GM21737 (cell line): ENCODE results near the gene NHS.
A peak's percentile ranks its signal among the peaks of the same experiment; 100 is the strongest.

Experiments
- ATAC-seq: cut with Tn5 transposase; IDR thresholded peaks from one replicate; pipeline ENCODE4 v1.9.1; 2021; ENCODE audit warnings: mild to moderate bottlenecking, moderate library complexity; ENCODE audit not compliant: unreplicated experiment

NHS gene

DNA sequence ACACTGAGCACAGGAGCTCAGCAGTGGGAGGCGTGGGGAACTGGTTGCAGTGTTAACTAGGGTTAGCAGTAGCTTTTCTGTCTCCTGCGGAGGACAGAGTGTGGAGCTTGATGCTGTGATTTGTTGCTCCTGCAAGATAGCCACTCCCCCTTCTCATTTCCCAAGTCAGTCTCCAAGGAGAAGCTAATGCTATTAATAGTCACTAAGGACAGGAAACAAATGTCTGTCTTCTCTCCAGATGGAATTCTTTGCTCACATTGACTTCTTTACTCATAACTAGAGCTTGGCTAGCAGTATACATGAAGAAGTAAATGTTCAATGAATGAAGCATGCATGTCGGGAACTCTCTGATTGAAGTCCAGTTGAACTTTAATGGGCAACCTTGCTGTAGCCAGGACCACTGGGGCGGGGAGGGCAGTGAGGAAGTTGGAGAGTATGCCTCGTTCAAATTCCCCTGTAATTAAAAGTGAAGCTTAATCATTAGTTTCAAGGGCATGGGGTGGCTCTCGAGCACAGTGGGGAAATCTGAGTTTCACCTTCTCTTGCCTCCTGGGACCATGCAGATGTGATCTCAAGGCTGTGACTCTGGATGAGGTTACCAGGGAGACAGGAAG lies 205.6 kb downstream of the NHS start:
- ATAC-seq: no peak

- ATAC-seq: no peak
Measured at GRCh38 chrX:17581641-17582040, 206.6 kb downstream of the NHS start.

DNA sequence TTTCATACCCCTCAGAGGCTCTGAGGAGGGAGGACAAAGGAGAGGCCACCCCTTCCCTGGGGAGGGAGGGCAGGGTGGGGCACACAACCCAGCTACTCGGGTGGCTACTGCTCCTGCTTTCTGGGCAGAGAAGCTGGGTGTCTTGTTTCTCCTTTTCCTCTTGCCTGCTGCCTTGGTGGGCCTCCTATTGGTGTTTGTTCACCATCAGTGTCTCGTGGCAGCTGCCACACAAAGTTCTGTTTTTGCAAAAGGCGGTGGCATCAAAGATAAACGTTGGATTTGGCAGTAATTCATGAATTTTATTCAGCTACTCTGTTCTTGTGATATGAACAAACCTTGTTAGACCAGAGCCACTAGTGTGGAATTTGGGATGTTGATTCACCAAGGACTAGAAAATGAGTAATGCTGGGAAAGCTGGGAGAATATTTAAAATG lies 209.3 kb downstream of the NHS start:
- no peak for ATAC-seq

DNA sequence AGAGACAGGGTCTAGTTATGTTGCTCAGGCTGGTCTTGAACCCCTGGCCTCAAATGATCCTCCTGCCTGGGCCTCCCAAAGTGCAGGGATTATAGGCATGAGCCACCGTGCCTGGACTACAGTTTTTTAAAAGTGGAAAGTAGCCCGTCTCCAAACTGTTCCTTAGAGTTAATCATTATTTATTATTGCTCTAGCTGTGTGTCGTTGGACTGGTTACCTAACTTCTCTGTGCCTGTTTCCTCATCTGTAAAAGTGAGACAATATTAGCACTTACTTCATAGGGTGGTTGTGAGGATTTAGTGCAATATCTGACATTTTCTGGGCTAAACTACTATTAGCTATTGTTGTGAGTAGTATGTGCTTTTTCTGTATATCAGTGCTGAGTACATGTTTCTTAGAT lies 210.0 kb downstream of the NHS start:
- ATAC-seq: no peak

DNA sequence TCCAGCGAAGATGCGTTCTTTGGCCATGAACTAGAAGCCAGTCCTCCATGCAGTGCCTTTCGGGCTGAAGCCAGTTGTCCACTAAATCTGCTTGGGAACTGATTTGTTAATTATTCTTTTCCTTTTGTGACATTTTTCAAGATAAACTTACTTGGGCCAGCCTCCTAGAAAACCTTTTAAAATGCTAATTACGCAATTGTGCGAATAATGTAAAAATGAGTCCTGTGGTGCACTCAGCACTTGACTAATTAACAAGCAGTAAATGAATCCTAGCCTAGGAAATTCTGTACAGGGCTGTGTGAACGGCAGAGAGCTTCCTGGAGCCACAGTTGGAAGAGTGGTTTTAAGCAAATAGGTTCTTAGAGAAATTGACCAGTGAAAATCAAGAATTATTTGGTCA lies 212.4 kb downstream of the NHS start:
- no peak for ATAC-seq

DNA sequence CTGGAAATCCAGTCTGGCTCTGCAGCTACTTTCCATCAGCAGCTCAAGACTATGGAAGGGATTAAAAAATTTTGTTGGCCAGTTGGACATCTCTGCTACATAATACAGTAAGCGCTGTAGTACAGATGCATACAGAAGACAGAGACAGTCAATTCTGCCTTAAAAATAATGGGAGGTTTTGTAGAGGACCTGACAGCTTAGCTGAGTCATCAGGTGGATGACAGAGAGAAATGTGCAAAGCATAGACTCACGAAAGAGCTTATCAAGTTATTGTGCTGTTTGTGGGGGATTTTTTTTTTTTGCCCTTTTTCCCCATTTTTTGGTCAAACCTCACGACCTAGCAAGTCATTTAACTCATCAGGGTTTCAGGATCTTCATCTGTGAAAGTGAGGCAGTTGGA lies 213.3 kb downstream of the NHS start:
- ATAC-seq: no peak

- no peak for ATAC-seq
Measured at GRCh38 chrX:17590892-17591740, 216.1 kb downstream of the NHS start.

DNA sequence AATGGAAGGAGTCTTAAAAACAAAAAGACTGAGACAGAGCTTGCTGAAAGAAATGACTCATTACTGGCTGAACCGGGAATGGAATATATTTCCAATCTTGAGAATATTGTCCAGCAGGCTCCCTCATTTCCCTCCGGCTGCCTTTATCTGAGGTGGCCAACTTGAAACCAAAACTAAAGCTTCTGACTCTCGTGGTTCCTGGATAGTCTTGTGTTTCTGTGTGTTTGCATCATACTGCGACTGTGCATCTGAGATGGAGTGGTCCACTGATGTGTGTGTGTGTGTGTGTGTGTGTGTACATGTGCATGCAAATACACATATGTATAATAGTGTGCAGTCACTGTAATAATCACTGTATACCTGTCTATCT lies 216.7 kb downstream of the NHS start:
- no peak for ATAC-seq

DNA sequence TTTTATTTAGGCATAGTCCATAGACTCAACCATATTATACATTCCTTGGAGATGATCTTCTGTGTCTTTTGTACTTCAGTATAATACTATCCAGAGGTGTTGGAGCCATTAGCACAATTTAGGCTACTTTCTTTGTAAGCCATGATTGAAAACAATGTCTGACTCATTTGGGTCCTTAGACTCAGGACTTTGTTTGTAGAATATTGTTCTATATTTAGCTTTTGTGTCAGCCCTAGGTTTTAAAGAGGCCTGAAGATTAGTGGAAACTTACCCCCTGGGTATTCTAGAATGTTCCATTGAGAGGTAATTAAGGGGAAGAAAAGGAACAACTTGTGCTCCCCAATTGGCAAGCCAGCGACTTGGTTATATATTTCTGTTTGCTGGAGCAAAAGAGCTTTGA lies 217.1 kb downstream of the NHS start:
- no peak for ATAC-seq

DNA sequence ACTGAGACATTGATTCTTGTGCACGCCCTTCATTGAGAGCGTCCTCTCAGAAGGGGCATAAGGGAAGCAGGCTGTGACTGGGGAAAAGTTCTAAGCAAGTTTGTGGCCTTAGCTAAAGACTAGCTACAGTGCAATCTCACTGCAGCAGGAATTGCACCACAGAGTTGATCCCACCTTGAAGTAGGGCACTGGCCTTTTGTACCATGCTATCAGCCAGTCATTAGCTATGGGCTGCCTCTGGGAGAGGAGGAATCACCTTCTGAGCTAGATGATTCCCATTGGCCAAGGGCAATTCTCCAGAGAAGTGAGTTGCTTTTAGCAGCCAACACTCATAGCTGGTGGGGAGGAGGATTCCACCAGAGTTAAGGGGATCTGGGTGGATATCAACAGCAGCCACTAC lies 219.7 kb downstream of the NHS start:
- ATAC-seq: no peak

DNA sequence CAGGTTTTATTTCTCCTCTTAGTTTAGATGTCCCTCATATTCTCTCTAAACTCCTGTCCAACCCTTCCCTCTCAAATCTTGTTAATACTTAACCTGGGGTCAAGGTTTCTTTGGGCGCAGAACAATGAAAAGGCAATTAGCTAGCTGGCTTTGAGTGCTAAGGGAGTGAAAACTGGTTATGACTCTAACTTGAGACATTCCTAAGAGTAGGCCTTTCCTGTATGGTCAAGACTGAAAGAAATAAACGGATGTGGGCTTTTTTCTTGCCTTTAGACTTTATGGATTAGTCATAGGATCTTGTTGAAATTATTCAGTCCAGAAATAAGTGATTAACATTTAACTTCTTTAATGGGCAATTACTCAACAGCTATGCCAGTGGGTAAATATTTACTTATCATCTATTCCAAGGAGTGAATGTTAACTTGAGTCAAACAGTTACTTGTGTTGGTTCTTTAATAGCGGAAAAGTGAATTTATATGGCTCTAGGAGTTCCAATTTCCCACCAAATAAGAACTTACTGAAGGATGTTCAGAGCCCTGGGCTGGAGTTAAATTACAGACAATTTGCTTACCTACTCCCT lies 220.5 kb downstream of the NHS start:
- ATAC-seq: peak; percentile 71

DNA sequence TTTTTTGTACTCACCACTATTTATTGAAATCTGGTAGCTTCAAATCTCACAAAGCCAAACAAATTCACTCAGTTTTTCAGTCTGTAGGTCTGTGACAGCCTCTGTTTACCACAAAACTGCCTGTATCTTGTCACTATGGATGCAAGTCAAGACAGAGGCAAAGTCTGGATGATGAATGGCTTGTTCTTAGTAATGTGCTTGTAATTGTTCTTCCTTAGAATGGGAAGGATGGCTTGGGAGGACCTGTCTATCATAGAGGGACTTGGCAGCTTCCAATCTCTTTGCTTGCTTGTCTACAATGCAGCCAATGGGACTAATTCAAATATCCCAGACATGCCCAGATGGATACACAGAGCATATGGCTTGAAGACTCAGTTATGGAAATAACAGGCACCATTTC lies 221.1 kb downstream of the NHS start:
- ATAC-seq: no peak

DNA sequence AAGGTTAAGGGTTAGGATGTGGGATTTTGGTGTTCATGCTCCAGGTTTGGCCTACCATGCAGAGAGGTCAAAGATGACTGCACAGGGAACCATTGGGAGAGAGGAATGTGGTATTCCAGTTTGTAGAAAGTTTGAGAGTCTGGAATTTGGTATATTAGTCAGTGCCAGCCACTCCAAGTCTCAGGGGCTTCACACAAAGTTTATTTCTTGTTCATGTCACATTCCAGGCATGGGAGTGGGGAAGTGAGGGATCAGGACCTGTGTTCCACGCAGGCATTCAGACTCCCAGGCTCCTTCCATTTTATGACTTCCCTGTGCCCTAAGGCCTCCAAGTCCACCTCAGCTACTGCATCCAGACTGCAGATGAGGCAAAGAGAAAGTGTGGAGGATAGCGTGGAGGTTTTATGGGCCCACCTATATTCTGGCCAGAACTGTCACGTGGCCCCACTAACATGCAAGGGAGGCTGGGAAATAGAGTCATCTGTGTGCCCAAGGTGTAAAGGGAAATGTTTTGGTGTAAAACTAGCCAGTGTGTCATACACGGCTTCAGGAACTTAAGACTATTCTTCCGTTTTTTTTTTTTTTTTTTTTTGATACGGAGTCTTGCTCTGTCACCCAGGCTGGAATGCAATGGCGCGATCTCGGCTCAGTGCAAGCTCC lies 221.7 kb downstream of the NHS start:
- ATAC-seq: no peak

DNA sequence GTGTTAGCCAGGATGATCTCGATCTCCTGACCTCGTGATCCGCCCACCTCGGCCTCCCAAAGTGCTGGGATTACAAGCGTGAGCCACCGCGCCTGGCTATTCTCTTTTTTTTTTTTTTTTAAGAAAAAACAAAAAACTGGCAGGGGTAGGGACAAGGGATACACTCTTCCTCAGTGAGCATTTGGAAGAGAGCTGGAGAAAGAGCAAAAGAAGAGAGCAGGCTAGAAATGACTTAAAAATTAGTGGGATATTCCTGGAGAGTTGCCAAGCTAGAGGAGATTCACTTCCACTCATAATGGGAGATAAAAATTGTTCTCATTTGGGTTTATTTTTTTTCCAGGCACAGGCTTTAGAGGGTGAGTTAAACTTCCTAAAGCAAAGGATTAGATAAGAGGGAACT lies 222.3 kb downstream of the NHS start:
- no peak for ATAC-seq

GRCh38 chrX:17597836-17598439 lies 222.9 kb downstream of the NHS start:
- no peak for ATAC-seq

DNA sequence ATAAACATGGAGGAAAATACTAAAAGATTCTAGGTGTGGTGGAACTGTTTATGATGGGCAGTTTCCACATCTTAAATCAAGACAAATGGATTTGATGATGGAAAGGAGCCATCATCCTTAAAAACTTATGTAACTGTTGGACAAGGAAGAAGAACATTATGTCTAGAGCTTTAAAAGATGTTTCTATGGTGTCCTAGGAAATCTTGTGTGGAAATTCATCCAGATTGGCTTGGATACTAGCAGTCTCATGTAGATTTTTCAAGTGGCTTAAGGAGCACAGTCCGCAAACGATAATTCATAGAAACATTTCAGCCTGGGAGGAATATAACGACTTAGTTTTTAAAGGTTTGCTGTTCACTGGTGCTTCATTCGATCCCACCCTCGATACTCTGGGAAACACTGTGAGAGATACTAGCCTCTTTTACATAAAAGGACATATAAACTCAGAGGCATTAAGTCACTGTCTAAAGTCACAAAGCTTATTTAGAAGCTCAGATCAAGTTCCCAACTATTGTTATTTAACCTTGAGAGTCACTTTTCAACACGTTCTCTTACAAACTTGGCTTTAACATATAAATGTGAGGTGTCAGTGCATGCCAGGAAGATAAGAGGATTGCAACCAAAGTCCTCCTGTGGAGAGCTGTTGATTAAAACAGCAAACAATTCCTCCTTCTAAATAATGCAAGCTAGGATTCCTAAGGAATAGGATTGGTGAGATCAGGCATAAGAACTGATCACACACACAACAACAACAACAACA lies 226.6 kb downstream of the NHS start:
- no peak for ATAC-seq

DNA sequence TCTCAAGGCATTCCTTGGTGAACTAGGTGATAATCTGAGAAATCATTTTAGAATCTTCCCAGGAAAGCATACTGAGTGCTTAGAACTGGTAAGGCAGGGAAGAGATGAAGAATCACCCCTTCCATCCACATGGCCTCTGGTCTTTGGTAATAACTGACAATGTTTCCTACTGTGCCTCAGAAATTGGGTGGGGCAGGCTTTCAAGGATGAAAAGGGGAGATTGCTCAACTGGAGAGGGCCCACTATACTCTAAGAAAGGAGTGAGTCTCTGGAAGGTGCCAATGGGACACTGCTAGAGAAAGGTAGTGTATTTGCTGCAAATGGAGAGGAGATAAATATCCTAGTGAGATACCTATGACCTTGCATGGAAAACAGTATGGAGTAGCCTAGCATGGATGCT lies 227.2 kb downstream of the NHS start:
- no peak for ATAC-seq

DNA sequence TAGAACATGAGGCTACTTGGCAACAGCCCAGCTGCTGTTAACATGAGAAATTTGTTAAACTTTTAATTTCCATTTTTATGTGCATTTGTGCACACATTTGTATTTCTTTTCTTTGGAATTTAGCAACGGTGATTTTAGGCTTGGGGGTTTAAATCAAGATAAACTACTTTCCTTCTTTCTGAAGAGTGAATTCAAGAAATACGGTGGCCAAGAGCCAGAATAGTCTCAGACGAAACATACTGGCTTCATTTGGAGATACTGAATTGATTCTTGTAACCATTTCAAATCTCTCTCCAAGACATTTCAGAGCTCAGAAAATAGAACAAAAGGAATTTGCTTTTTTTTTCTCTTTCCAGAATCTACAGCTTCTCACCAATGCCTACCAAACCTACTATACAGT lies 228.2 kb downstream of the NHS start:
- ATAC-seq: no peak

GRCh38 chrX:17605676-17606075 lies 230.7 kb downstream of the NHS start:
- no peak for ATAC-seq

DNA sequence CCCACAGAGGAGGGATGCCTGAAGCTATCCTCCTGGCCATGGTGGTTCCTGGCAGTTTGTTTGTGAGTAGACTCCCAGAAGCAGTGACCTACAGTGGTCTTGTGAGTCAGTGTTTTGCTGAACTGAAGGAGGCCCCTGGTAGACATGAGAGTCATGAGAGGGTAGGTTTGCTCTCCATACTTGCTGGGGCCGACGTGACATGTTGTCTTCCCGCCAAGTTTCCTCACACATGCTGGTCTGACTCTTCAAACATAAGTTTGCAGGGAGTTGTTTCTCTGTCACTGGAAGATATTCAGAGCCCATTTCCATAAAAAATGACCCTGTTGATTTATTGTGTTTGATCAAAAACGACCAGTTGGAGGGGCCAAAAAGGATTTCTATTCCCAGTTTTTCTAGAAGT lies 231.2 kb downstream of the NHS start:
- ATAC-seq: no peak

DNA sequence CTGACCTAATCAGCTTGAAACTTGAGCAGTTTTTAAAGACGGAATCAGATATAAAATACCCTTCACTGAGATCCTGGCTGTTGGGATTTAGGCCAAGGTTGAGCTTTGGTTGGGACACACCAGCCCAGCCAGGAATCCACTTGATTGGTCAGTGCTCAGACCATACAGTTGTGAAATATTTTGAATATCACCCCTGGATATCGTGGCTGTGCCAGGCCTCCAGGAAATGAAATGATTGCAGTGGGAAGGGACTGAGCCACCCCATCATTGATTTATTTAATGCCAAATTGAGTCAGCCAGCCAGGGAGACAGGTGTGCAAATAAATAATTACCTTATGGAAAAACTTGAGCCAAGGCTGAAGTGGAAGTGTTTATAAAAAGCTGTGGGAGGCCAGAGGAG lies 233.9 kb downstream of the NHS start:
- no peak for ATAC-seq
